CD4-positive, alpha-beta memory T cell (primary cell): ENCODE results near the gene ZKSCAN1. TPM values are rescaled to one million over a fixed set of nuclear protein-coding genes. Genes with fewer than 3 reads are reported as not detected.

Experiments
- CTCF ChIA-PET: fragments of 350-600 bp; sonication (Branson Sonifier 250); formaldehyde crosslinking; loops from one replicate; lab custom pipeline; 2021; ENCODE audit warnings: inconsistent platforms; ENCODE audit not compliant: partially characterized antibody; lab: Charles Lee
- POLR2A ChIA-PET: fragments of 350-600 bp; sonication (Branson Sonifier 250); formaldehyde crosslinking; loops from one replicate; lab custom pipeline; 2021; ENCODE audit not compliant: partially characterized antibody; lab: Charles Lee
- DNase-seq, 5 donors: peaks; one replicate each; pipeline versions ENCODE4 v3.0.0 to v3.0.0-alpha.2; 2020 to 2022; ENCODE audit warnings: mixed read lengths in 1 of 5
- H3K27ac ChIP-seq: one replicate; pipeline ENCODE4 v1.7.0; 2013; ENCODE audit warnings: low read depth, low read length
- H3K27me3 ChIP-seq: 2 replicates; pipeline ENCODE4 v1.7.0; 2013; ENCODE audit warnings: mild to moderate bottlenecking, low read length, moderate library complexity; ENCODE audit not compliant: insufficient read depth
- H3K36me3 ChIP-seq: 2 replicates; pipeline ENCODE4 v1.7.0; 2013; ENCODE audit warnings: mild to moderate bottlenecking, low read length, moderate library complexity; ENCODE audit not compliant: insufficient read depth
- H3K4me1 ChIP-seq: 2 replicates; pipeline ENCODE4 v1.7.0; 2013; ENCODE audit warnings: mild to moderate bottlenecking, low read length, moderate library complexity; ENCODE audit not compliant: insufficient read depth
- H3K4me3 ChIP-seq, 2 donors: one replicate each; pipeline ENCODE4 v1.7.0; 2013; ENCODE audit warnings: low read length in 2 of 2, mild to moderate bottlenecking in 1 of 2
- H3K9me3 ChIP-seq, 2 donors: one replicate each; pipeline ENCODE4 v1.7.0; 2013; ENCODE audit warnings: low read length in 2 of 2, control low read depth in 1 of 2; ENCODE audit not compliant: control insufficient read depth in 1 of 2
- H3K27ac Mint-ChIP-seq, 7 donors: one replicate each; pipeline ENCODE4 v1.8.0; 2020 to 2021; ENCODE audit warnings: mixed read lengths in 7 of 7, mild to moderate bottlenecking in 6 of 7, inconsistent platforms in 3 of 7, moderate library complexity in 3 of 7
- H3K27me3 Mint-ChIP-seq, 2 donors: one replicate each; pipeline ENCODE4 v1.8.0; 2020 to 2021; ENCODE audit warnings: mixed read lengths in 2 of 2
- H3K36me3 Mint-ChIP-seq, 2 donors: one replicate each; pipeline ENCODE4 v1.8.0; 2020 to 2021; ENCODE audit warnings: mixed read lengths in 2 of 2, inconsistent platforms in 1 of 2, mild to moderate bottlenecking in 1 of 2
- H3K4me1 Mint-ChIP-seq, 4 donors: one replicate each; pipeline ENCODE4 v1.8.0; 2020 to 2021; ENCODE audit warnings: mixed read lengths in 4 of 4, mild to moderate bottlenecking in 1 of 4
- H3K4me3 Mint-ChIP-seq, 8 donors: one replicate each; pipeline ENCODE4 v1.8.0; 2020 to 2021; ENCODE audit warnings: mixed read lengths in 8 of 8, mild to moderate bottlenecking in 7 of 8, moderate library complexity in 6 of 8, inconsistent platforms in 3 of 8
- H3K9me3 Mint-ChIP-seq, 8 donors: one replicate each; pipeline ENCODE4 v1.8.0; 2020 to 2021; ENCODE audit warnings: mixed read lengths in 8 of 8, mild to moderate bottlenecking in 5 of 8, inconsistent platforms in 3 of 8, moderate library complexity in 1 of 8
- intact Hi-C: fragments of 100-400 bp; cut with micrococcal nuclease; formaldehyde crosslinking; loops from one replicate; pipeline ENCODE4 v1.15.1; 2023
- polyA plus RNA-seq, 2 donors: library from polyadenylated mRNA; unstranded; fragments of 300-500 nt; fragmentation: Illumina TruSeq; gene quantifications; one replicate each; pipeline ENCODE4 v1.2.3, GENCODE V29; 2021
- total RNA-seq, 2 experiments: library from RNA; stranded (reverse); gene quantifications; one replicate each; pipeline ENCODE4 v1.2.3, GENCODE V29; 2021

The ZKSCAN1 gene
- total and polyA plus RNA-seq, 4 experiments from 2014 or later: 25.0 to 101 (median 70.9) TPM

DNA sequence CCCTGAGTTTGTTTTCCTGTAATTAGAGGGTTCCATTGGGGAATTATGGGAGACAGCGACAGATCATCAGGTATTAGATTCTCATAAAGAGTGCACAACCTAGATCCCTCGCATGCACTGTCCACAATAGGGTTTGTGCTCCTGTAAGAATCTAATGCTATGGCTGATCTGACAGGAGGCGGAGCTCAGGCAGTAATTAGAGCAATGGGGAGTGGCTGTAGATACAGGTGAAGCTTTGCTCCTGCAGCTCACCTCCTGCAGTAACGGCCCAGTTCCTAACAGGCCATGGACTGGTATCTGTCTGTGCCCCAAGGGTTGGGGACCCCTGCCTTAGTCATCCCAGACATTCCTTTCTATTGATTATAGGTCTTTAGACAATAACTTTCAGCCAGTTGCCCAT lies 33.3 kb downstream of the ZKSCAN1 start:
- H3K4me1 Mint-ChIP-seq: peaks cover 12 to 30% (median 19%) of the 10 kb centered on the region in 4 donors
- peak overlapping the region; percentile 90 to 98 (median 96) for H3K27ac Mint-ChIP-seq
- H3K9me3 Mint-ChIP-seq: peaks cover 0 to 2% (median 0%) of the 10 kb centered on the region in 8 donors
- peaks cover 3 to 9% of the 10 kb centered on the region in 2 donors for H3K36me3 Mint-ChIP-seq
- CTCF ChIA-PET: interaction anchor here (1.4 kb wide), 1 partner anchor 85 kb away, joined by 4 read pairs; no protein-coding TSS in a partner anchor
- no peaks in the 10 kb centered on the region for H3K27me3 Mint-ChIP-seq
- H3K27ac ChIP-seq: peak overlapping the region; percentile 83
- POLR2A ChIA-PET: interaction anchor here (1.8 to 3.3 kb wide), 4 partner anchors 34 to 129 kb away, joined by 6 to 23 read pairs (median 16); partner anchors contain the start of genes AP4M1, MCM7, TRIM4 and ZKSCAN1
- no peaks in the 10 kb centered on the region for H3K9me3 ChIP-seq
- no peak for DNase-seq
- peaks cover 13% of the 10 kb centered on the region for H3K4me1 ChIP-seq
- H3K4me3 ChIP-seq: peak overlapping the region in 1 of 2 donors; percentile 94
- H3K4me3 Mint-ChIP-seq: peak overlapping the region; percentile 77 to 97 (median 92)
- intact Hi-C loops: loop anchor here (1.0 to 2.0 kb wide), 4 partner anchors 33 to 78 kb away; partner anchors contain the start of genes MBLAC1 and ZNF3
- no peaks in the 10 kb centered on the region for H3K36me3 ChIP-seq
- no peaks in the 10 kb centered on the region for H3K27me3 ChIP-seq

DNA sequence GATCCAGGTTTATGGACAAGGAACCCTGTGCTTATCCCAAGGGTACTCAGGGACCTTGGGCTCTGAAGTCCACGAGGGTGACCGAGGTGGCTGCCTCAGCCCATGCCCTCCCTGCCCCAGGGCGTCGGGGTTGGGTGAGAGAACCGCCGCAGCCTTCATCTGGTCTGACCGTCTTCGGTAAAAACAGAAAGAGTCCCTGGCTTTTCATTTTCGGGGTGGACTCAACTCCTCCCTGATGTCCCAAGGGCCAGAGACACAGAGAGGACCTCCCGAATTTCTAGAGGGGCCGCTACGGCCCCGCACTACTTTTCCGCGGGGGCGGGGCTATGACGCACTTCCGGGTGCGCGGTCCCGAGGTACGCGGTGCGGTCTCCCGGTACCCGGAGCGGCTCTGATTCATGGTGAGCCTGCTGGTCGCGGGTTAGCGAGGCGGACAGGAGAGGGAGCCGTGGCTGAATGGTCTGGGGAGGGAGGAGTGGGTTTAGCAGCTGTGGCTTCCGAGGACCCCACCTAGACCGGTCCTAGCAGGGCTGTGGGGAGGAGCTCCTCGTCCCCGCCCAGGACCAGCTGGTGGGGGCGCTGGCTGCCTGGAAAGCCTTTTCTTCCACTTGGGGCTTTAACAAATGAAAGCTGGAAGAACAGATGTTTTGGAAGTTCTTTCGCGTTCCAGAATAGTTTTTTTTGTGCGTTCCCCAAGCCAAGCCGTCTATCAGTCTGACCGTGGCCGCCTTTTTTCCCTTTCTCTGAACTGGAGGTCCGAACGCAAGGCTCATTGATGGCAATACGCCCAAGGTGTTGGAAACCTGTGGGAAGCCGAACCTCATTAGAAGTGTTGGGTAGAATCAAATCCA lies 34.3 kb downstream of the ZKSCAN1 start, which contains the start of gene ZSCAN21:
TSS of gene ZSCAN21 (plus strand) at position 334 of the 851 bp plus-strand sequence. CDS start 7,233 bp downstream, outside the sequence.
- ChIA-PET CTCF (interaction anchor here (0.6 to 1.6 kb wide), 9 partner anchors 10 to 141 kb away, joined by 3 to 6 read pairs (median 3); no protein-coding TSS in a partner anchor), POLR2A (interaction anchor here (0.6 to 3.3 kb wide), 10 partner anchors 14 to 387 kb away, joined by 3 to 23 read pairs (median 6); partner anchors contain the start of genes AP4M1, MCM7, PPP1R35 and TRIM4)
- H3K27ac ChIP-seq: peak within 1 kb of the TSS; percentile 83
- no peaks in the 10 kb centered on the region for H3K27me3 Mint-ChIP-seq
- H3K36me3 ChIP-seq: no peaks in the 10 kb centered on the region
- peak within 1 kb of the TSS; percentile 91 to 97 (median 94) for H3K4me3 Mint-ChIP-seq
- DNase-seq: peak; percentile 76 to 82 (median 77)
- no peaks in the 10 kb centered on the region for H3K9me3 ChIP-seq
- intact Hi-C loops: loop anchor here (1.0 to 2.0 kb wide), 4 partner anchors 32 to 77 kb away; partner anchors contain the start of genes MBLAC1 and ZNF3
- peaks cover 0 to 2% (median 0%) of the 10 kb centered on the region in 8 donors for H3K9me3 Mint-ChIP-seq
- H3K27me3 ChIP-seq: no peaks in the 10 kb centered on the region
- peaks cover 11 to 28% (median 18%) of the 10 kb centered on the region in 4 donors for H3K4me1 Mint-ChIP-seq
- peak within 1 kb of the TSS; percentile 91 to 98 (median 97) for H3K27ac Mint-ChIP-seq
- peaks cover 13% of the 10 kb centered on the region for H3K4me1 ChIP-seq
- H3K36me3 Mint-ChIP-seq: peaks cover 3 to 9% of the 10 kb centered on the region in 2 donors
- peak within 1 kb of the TSS; percentile 67 to 94 for H3K4me3 ChIP-seq

DNA sequence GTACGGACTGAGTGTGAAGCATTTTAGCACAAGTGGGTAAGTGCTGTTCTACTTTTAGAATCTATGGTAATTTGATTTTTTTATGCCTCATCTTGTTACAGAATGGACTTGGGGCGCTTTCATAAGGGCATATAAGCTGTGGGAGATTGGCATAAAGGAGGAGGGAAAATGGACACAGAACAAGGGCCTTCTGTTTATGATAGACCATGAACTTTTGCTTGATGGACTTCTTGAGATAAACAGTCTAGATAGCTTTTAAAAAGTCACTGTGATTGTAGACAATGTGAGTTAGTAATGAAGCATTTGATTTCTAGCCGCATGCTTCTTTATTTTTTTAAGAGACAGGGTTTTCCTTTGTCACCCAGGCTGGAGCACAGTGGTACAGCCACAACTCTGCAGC lies 36.2 kb downstream of the ZKSCAN1 start:
- peaks cover 10 to 26% (median 18%) of the 10 kb centered on the region in 4 donors for H3K4me1 Mint-ChIP-seq
- CTCF ChIA-PET: interaction anchor here (1.1 to 2.1 kb wide), 3 partner anchors 30 to 80 kb away, joined by 3 to 7 read pairs (median 3); no protein-coding TSS in a partner anchor
- Histone ChIP-seq H3K9me3 (no peaks in the 10 kb centered on the region), H3K36me3 (no peaks in the 10 kb centered on the region), H3K27ac (no peak overlapping the region), H3K27me3 (no peaks in the 10 kb centered on the region), H3K4me1 (peaks cover 13% of the 10 kb centered on the region), H3K4me3 (no peak overlapping the region)
- peak overlapping the region; percentile 18 to 77 (median 65) for H3K27ac Mint-ChIP-seq
- H3K36me3 Mint-ChIP-seq: peaks cover 3 to 9% of the 10 kb centered on the region in 2 donors
- no peaks in the 10 kb centered on the region for H3K27me3 Mint-ChIP-seq
- intact Hi-C loops: no loop called here
- H3K9me3 Mint-ChIP-seq: peaks cover 0 to 2% (median 0%) of the 10 kb centered on the region in 8 donors
- DNase-seq: no peak
- peak overlapping the region in 7 of 8 donors; percentile 13 to 68 (median 60) for H3K4me3 Mint-ChIP-seq
- POLR2A ChIA-PET: no interaction called here

DNA sequence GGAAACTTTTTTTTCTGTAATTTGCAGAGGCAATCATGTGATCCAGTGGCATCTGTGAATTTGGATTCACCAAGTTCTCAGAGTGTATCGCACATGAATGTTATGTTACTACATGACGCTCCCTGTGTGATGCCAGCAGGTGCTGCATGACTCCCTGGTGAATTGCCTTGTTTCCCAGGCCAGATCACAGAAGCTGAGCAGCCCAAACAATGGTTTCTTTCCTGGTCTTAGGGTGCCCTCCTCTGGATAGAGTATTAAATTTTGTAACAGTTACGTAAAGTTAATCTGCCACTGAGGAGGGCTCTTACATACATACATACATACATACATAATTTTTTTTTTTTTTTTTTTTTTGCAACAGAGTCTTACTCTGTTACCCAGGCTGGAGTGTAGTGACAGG lies 37.8 kb downstream of the ZKSCAN1 start:
- peak in 4 of 5 donors; percentile 19 to 42 (median 34) for DNase-seq
- Histone ChIP-seq H3K4me1 (peaks cover 13% of the 10 kb centered on the region), H3K36me3 (peaks cover 12% of the 10 kb centered on the region), H3K4me3 (no peak overlapping the region), H3K9me3 (no peaks in the 10 kb centered on the region), H3K27me3 (no peaks in the 10 kb centered on the region), H3K27ac (no peak overlapping the region)
- H3K27me3 Mint-ChIP-seq: no peaks in the 10 kb centered on the region
- H3K36me3 Mint-ChIP-seq: peaks cover 7 to 21% of the 10 kb centered on the region in 2 donors
- H3K27ac Mint-ChIP-seq: peak overlapping the region in 1 of 7 donors; percentile 47
- ChIA-PET POLR2A (no interaction called here), CTCF (interaction anchor here (0.8 to 2.1 kb wide), 6 partner anchors 8 to 77 kb away, joined by 3 to 7 read pairs (median 3); no protein-coding TSS in a partner anchor)
- intact Hi-C loops: no loop called here
- H3K4me3 Mint-ChIP-seq: peak overlapping the region in 1 of 8 donors; percentile 49
- H3K4me1 Mint-ChIP-seq: peaks cover 10 to 26% (median 18%) of the 10 kb centered on the region in 4 donors
- peaks cover 0 to 2% (median 0%) of the 10 kb centered on the region in 8 donors for H3K9me3 Mint-ChIP-seq

DNA sequence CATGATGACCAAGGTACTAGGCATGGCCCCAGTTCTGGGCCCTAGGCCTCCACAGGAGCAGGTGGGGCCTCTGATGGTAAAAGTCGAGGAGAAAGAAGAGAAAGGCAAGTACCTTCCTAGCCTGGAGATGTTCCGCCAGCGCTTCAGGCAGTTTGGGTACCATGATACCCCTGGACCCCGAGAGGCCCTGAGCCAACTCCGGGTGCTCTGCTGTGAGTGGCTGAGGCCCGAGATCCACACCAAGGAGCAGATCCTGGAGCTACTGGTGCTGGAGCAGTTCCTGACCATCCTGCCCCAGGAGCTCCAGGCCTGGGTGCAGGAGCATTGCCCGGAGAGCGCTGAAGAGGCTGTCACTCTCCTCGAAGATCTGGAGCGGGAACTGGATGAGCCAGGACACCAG lies 41.6 kb downstream of the ZKSCAN1 start:
- ChIA-PET POLR2A (interaction anchor here (1.7 kb wide), 1 partner anchor 44 kb away, joined by 4 read pairs; the partner anchor contains the start of genes AP4M1 and MCM7), CTCF (no interaction called here)
- no peaks in the 10 kb centered on the region for H3K4me1 ChIP-seq
- H3K27ac ChIP-seq: no peak overlapping the region
- peaks cover 30% of the 10 kb centered on the region for H3K36me3 ChIP-seq
- Mint-ChIP-seq H3K27me3 (no peaks in the 10 kb centered on the region), H3K9me3 (no peaks in the 10 kb centered on the region), H3K4me1 (peaks cover 0 to 4% (median 2%) of the 10 kb centered on the region in 4 donors), H3K36me3 (peaks cover 12 to 31% of the 10 kb centered on the region in 2 donors), H3K27ac (peak overlapping the region in 2 of 7 donors; percentile 12 to 25), H3K4me3 (no peak overlapping the region)
- intact Hi-C loops: no loop called here
- no peaks in the 10 kb centered on the region for H3K27me3 ChIP-seq
- H3K9me3 ChIP-seq: no peaks in the 10 kb centered on the region
- no peak for DNase-seq
- no peak overlapping the region for H3K4me3 ChIP-seq

DNA sequence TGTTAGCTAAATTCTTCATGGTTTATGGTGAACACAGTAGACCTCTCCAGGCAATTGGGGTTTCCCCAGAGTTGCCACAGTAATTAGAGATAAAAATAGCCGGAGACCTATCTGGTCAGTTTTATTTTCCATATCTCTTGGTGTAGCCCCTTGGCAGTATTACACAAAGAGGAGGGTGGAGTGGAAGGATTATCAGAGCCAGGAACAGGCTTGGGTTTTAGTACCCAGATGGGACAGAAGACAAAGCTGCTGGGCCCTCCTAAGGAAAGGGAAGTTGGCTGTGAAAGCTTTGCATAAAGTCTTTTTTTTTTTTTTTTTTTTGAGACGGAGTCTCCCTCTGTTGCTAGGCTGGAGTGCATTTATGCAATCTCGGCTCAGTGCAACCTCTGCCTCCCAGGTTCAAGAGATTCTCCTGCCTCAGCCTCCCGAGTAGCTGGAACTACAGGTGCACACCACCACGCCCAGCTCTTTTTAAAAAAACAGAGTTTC lies 43.9 kb downstream of the ZKSCAN1 start:
- H3K9me3 ChIP-seq: no peaks in the 10 kb centered on the region
- H3K9me3 Mint-ChIP-seq: no peaks in the 10 kb centered on the region
- H3K27me3 ChIP-seq: no peaks in the 10 kb centered on the region
- POLR2A ChIA-PET: no interaction called here
- no peaks in the 10 kb centered on the region for H3K27me3 Mint-ChIP-seq
- peaks cover 38% of the 10 kb centered on the region for H3K36me3 ChIP-seq
- H3K4me1 Mint-ChIP-seq: peaks cover 0 to 4% (median 0%) of the 10 kb centered on the region in 4 donors
- H3K4me3 Mint-ChIP-seq: no peak overlapping the region
- no peaks in the 10 kb centered on the region for H3K4me1 ChIP-seq
- peaks cover 16 to 41% of the 10 kb centered on the region in 2 donors for H3K36me3 Mint-ChIP-seq
- H3K27ac ChIP-seq: no peak overlapping the region
- no peak overlapping the region for H3K4me3 ChIP-seq
- CTCF ChIA-PET: interaction anchor here (1.6 to 2.1 kb wide), 2 partner anchors 9 to 146 kb away, joined by 3 to 5 read pairs; partner anchors contain the start of gene ZSCAN21
- intact Hi-C loops: no loop called here
- DNase-seq: no peak
- H3K27ac Mint-ChIP-seq: no peak overlapping the region
